Gastrocnemius medialis (tissue), 4 donors: ENCODE data around the gene C17orf114.
A peak's percentile ranks its signal among the peaks of the same experiment; 100 is the strongest.

Source experiments
- ATAC-seq, 2 donors: fragments of 150-250 bp; one replicate each; pipeline ENCODE4 v1.9.1; 2016
- DNase-seq, 2 donors: peaks; one replicate each; pipeline ENCODE4 v3.0.0-alpha.2; 2019
- H3K27ac ChIP-seq, 4 donors: fragments of 200-600 bp; sonication (generic); 1 replicate in 1 of 4; 2 replicates in 3 of 4; pipeline ENCODE4 v1.5.1; 2016 to 2018; ENCODE audit warnings: mild to moderate bottlenecking in 2 of 4, moderate library complexity in 1 of 4
- H3K27me3 ChIP-seq, 3 donors: fragments of 200-600 bp; sonication (generic) in 2 of 3; 1 replicate in 1 of 3; 2 replicates in 2 of 3; pipeline versions ENCODE4 v1.5.1 to v1.6.0; 2016 to 2019; ENCODE audit warnings: mild to moderate bottlenecking in 1 of 3, moderate library complexity in 1 of 3
- H3K36me3 ChIP-seq, 2 donors: fragments of 200-600 bp; sonication (generic) in 1 of 2; one replicate each; pipeline ENCODE4 v1.5.1; 2017 to 2018
- H3K4me1 ChIP-seq, 2 donors: fragments of 200-600 bp; sonication (generic) in 1 of 2; one replicate each; pipeline ENCODE4 v1.5.1; 2016 to 2017; ENCODE audit warnings: mild to moderate bottlenecking in 2 of 2
- H3K4me3 ChIP-seq, 4 donors: fragments of 200-600 bp; sonication (generic) in 3 of 4; 1 replicate in 1 of 4; 2 replicates in 3 of 4; pipeline ENCODE4 v1.5.1; 2016 to 2019; ENCODE audit warnings: mild to moderate bottlenecking in 2 of 4
- H3K9me3 ChIP-seq, 3 donors: fragments of 200-600 bp; sonication (generic) in 2 of 3; 1 replicate in 1 of 3; 2 replicates in 2 of 3; pipeline ENCODE4 v1.5.1; 2016 to 2019
- POLR2A ChIP-seq, 2 donors: fragments of 450-650 bp; IDR thresholded peaks; one replicate each; pipeline ENCODE4 v1.6.1; 2017; ENCODE audit warnings: antibody characterized with exemption in 2 of 2, mild to moderate bottlenecking in 2 of 2, moderate library complexity in 2 of 2
- in situ Hi-C, 4 donors: fragments of 200-750 bp; cut with MboI; loops; one replicate each; pipeline versions ENCODE4 v1.15.0 to v1.8.0; 2017; ENCODE audit warnings: low sequenced_read_pairs in 4 of 4
- intact Hi-C: fragments of 100-400 bp; cut with DNase I; formaldehyde crosslinking; loops from one replicate; pipeline ENCODE4 v1.15.1; 2023; ENCODE audit warnings: low total_unique reads
- TF ChIP-seq, protein P1 (sequence below), 5 experiments: fragments of 450-650 bp in 3 of 5; fragments of 200-600 bp in 2 of 5; sonication (generic) in 2 of 5; IDR thresholded peaks in 4 of 5; conservative IDR thresholded peaks in 1 of 5; 1 replicate in 4 of 5; 2 replicates in 1 of 5; pipeline ENCODE4 v1.5.1; 2016 to 2019; ENCODE audit warnings: antibody characterized with exemption in 5 of 5, mild to moderate bottlenecking in 3 of 5, moderate library complexity in 3 of 5

The C17orf114 gene

DNA sequence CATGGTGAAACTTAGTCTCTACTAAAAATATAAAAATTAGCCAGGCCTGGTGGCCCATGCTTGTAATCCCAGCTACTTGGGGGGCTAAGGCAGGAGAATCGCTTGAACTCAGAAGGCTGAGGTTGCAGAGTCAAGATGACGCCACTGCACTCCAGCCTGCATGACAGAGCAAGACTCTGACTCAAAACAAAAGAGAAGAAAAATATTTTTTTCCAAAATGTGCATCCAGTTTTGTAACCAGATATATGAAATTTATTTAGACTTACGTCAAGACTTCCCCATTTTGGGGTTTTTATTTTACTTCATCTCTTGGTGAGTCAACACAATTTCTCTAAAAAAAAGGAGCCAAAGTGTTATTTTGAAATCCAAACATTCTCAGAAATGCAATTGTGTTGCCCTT is 35.9 kb downstream of the C17orf114 start:
- no peaks in the 10 kb centered on the region for H3K9me3 ChIP-seq
- ATAC-seq, result no peak
- H3K4me1 ChIP-seq, result no peaks in the 10 kb centered on the region
- no peaks in the 10 kb centered on the region for H3K27me3 ChIP-seq
- intact Hi-C loops, result no loop called here
- H3K4me3 ChIP-seq, result no peak overlapping the region
- no peak for DNase-seq
- H3K27ac ChIP-seq, result no peak overlapping the region
- TF ChIP-seq POLR2A (IDR thresholded peaks at IDR 0.05), result no peak
- TF ChIP-seq, protein P1, sequence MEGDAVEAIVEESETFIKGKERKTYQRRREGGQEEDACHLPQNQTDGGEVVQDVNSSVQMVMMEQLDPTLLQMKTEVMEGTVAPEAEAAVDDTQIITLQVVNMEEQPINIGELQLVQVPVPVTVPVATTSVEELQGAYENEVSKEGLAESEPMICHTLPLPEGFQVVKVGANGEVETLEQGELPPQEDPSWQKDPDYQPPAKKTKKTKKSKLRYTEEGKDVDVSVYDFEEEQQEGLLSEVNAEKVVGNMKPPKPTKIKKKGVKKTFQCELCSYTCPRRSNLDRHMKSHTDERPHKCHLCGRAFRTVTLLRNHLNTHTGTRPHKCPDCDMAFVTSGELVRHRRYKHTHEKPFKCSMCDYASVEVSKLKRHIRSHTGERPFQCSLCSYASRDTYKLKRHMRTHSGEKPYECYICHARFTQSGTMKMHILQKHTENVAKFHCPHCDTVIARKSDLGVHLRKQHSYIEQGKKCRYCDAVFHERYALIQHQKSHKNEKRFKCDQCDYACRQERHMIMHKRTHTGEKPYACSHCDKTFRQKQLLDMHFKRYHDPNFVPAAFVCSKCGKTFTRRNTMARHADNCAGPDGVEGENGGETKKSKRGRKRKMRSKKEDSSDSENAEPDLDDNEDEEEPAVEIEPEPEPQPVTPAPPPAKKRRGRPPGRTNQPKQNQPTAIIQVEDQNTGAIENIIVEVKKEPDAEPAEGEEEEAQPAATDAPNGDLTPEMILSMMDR (IDR thresholded peaks at IDR 0.05 in 4 of 5, conservative IDR thresholded peaks at IDR 0.05 in 1 of 5), result no peak
- no peaks in the 10 kb centered on the region for H3K36me3 ChIP-seq
- in situ Hi-C loops, result no loop called here

DNA sequence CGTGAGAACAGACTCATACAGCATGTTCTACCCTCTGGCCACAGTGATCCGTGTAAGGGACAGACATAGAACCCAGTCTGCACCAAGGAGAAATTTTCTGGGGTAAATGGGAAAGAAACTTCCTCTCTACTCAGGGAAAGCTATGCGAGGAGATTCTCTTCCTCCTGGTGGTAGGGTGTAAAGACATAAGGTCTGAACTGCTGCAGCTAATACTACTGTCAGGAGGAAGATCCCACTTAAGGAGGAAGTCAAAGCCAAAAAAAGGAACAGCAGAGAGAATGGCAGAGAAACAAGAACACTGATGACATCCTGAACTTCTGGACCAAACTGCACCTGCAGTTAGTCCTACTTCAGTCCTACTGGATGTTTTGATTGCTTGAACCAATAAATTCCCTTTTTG is 37.5 kb downstream of the C17orf114 start:
- H3K4me3 ChIP-seq, result no peak overlapping the region
- ATAC-seq, result no peak
- in situ Hi-C loops (no loop called here), intact Hi-C loops (no loop called here)
- no peaks in the 10 kb centered on the region for H3K9me3 ChIP-seq
- no peak overlapping the region for H3K27ac ChIP-seq
- H3K36me3 ChIP-seq, result no peaks in the 10 kb centered on the region
- no peaks in the 10 kb centered on the region for H3K4me1 ChIP-seq
- peaks cover 0 to 2% (median 0%) of the 10 kb centered on the region in 3 donors for H3K27me3 ChIP-seq
- no peak for TF ChIP-seq POLR2A (IDR thresholded peaks at IDR 0.05)
- TF ChIP-seq, protein P1 (IDR thresholded peaks at IDR 0.05 in 4 of 5, conservative IDR thresholded peaks at IDR 0.05 in 1 of 5), result no peak
- no peak for DNase-seq

DNA sequence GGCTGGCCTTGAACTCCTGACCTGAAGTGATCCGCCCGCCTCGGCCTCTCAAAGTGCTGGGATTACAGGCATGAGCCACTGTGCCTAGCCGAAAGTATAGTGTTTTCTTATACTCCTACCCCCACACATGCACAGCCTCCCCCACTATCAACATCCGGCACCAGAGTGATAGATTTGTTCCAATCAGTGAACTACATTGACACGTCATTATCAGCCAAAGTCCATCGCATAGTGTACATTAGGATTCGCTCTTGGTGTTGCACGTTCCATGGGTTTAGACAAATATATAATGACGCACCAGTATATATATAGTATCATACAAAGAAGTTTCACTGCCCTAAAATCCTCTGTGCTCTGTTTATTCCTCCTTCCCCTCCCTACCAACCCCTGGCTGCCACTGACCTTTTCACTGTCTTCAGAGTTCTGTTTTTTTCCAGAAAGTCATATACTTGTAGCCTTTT is 42.3 kb downstream of the C17orf114 start:
- no peak overlapping the region for H3K4me3 ChIP-seq
- TF ChIP-seq, protein P1 (IDR thresholded peaks at IDR 0.05 in 4 of 5, conservative IDR thresholded peaks at IDR 0.05 in 1 of 5), result no peak
- no peak for TF ChIP-seq POLR2A (IDR thresholded peaks at IDR 0.05)
- peaks cover 2 to 5% (median 4%) of the 10 kb centered on the region in 3 donors for H3K27me3 ChIP-seq
- ATAC-seq, result peak in 1 of 2 donors; percentile 30
- intact Hi-C loops, result loop anchor here (10.0 kb wide), 1 partner anchor 85 kb away; no protein-coding TSS in a partner anchor
- in situ Hi-C loops, result no loop called here
- no peak overlapping the region for H3K27ac ChIP-seq
- H3K36me3 ChIP-seq, result no peaks in the 10 kb centered on the region
- no peak for DNase-seq
- no peaks in the 10 kb centered on the region for H3K9me3 ChIP-seq
- H3K4me1 ChIP-seq, result no peaks in the 10 kb centered on the region

DNA sequence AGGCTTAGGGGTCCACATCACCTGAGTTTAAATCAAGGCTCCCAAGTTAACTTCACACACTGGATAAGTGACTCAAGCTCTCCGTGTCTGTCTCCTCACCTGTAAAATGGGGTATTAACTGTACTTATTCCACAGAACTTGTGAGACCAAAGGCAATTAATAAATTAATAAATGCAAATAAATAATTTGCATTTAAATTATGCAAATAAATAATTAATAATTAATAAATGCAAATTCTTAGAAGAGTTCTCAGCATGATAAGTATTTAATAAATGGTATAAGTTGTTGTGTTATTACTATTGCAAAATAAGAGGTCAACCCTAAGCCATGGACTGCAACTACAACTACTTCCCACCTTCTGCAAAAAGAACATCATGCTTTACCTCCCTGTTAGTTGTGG is 48.7 kb downstream of the C17orf114 start:
- DNase-seq (no peak), ATAC-seq (no peak)
- in situ Hi-C loops, result no loop called here
- no peaks in the 10 kb centered on the region for H3K9me3 ChIP-seq
- no peak overlapping the region for H3K4me3 ChIP-seq
- intact Hi-C loops, result loop anchor here (10.0 kb wide), 1 partner anchor 79 kb away; no protein-coding TSS in a partner anchor
- no peak for TF ChIP-seq POLR2A (IDR thresholded peaks at IDR 0.05)
- TF ChIP-seq, protein P1 (IDR thresholded peaks at IDR 0.05 in 4 of 5, conservative IDR thresholded peaks at IDR 0.05 in 1 of 5), result no peak
- H3K27me3 ChIP-seq, result peaks cover 31 to 39% (median 37%) of the 10 kb centered on the region in 3 donors
- H3K4me1 ChIP-seq, result no peaks in the 10 kb centered on the region
- no peak overlapping the region for H3K27ac ChIP-seq
- H3K36me3 ChIP-seq, result no peaks in the 10 kb centered on the region

DNA sequence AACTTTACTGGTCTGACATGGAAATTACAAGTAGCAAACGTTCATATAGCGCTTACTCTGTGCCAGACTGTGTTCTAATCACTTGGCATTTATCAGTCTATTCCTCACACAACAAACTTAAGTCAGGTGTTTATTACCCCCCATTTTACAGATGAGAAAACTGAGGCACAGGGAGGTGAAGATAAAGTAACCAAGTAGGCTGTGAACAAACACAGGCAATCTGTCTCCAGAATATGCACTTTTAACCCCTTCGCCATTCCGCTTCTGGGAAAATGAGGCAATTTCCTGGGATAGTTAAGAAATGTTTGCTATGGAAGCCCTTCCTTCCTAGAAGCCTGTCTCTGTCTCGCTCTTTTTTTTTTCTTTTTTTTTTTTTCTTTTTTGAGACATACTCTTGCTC is 50.2 kb downstream of the C17orf114 start:
- peaks cover 35 to 42% (median 38%) of the 10 kb centered on the region in 3 donors for H3K27me3 ChIP-seq
- no peaks in the 10 kb centered on the region for H3K9me3 ChIP-seq
- TF ChIP-seq, protein P1 (IDR thresholded peaks at IDR 0.05 in 4 of 5, conservative IDR thresholded peaks at IDR 0.05 in 1 of 5), result no peak
- no peak for TF ChIP-seq POLR2A (IDR thresholded peaks at IDR 0.05)
- ATAC-seq (no peak), DNase-seq (no peak)
- intact Hi-C loops, result loop anchor here (10.0 kb wide), 1 partner anchor 77 kb away; no protein-coding TSS in a partner anchor
- H3K36me3 ChIP-seq, result no peaks in the 10 kb centered on the region
- in situ Hi-C loops, result no loop called here
- no peak overlapping the region for H3K4me3 ChIP-seq
- no peak overlapping the region for H3K27ac ChIP-seq
- no peaks in the 10 kb centered on the region for H3K4me1 ChIP-seq
